Neural cell (in vitro differentiated cells): Measurements from ENCODE around the gene NCDN. TPM values are rescaled to one million over a fixed set of nuclear protein-coding genes. Genes with fewer than 3 reads are reported as not detected.

Experiments
- H2AFZ ChIP-seq: fragments of 200-600, 300-800 bp; sonication (generic), shearing (Covaris generic); 2 replicates; pipeline ENCODE4 v1.6.0; 2014; ENCODE audit warnings: low read depth, mild to moderate bottlenecking, antibody characterized with exemption, low read length, moderate library complexity
- H3F3A ChIP-seq: fragments of 200-600 bp; shearing (Covaris generic); 2 replicates; pipeline ENCODE4 v1.6.1; 2016; ENCODE audit warnings: mild to moderate bottlenecking, moderate library complexity, mixed read lengths, antibody characterized with exemption, low read length; ENCODE audit not compliant: insufficient read depth, poor library complexity, severe bottlenecking
- H3K27ac ChIP-seq: fragments of 200-600, 300-800 bp; sonication (generic), shearing (Covaris generic); 2 replicates; pipeline ENCODE4 v1.5.1; 2014; ENCODE audit warnings: mild to moderate bottlenecking, low read length, moderate library complexity
- H3K27me3 ChIP-seq: fragments of 300-800, 200-600 bp; sonication (generic), shearing (Covaris generic); 2 replicates; pipeline ENCODE4 v1.6.0; 2014; ENCODE audit warnings: mild to moderate bottlenecking, low read depth, low read length, moderate library complexity; ENCODE audit not compliant: insufficient read depth
- H3K36me3 ChIP-seq: fragments of 300-800, 200-600 bp; sonication (generic), shearing (Covaris generic); 2 replicates; pipeline ENCODE4 v1.5.1; 2014; ENCODE audit warnings: mild to moderate bottlenecking, antibody characterized with exemption, low read length, moderate library complexity; ENCODE audit not compliant: insufficient read depth
- H3K4me2 ChIP-seq: fragments of 300-800, 200-600 bp; sonication (generic), shearing (Covaris generic); 2 replicates; pipeline ENCODE4 v1.6.0; 2014; ENCODE audit warnings: mild to moderate bottlenecking, low read length
- H3K4me3 ChIP-seq: fragments of 300-800, 200-600 bp; sonication (generic), shearing (Covaris generic); 2 replicates; pipeline ENCODE4 v1.5.1; 2014; ENCODE audit warnings: mild to moderate bottlenecking, low read length, moderate library complexity
- H3K79me2 ChIP-seq: fragments of 200-600 bp; shearing (Covaris generic); replicated peaks from 2 replicates; pipeline ENCODE4 v1.6.0; 2014; ENCODE audit warnings: mild to moderate bottlenecking, low read length, moderate library complexity; ENCODE audit not compliant: insufficient read depth
- H3K9ac ChIP-seq: fragments of 300-800, 200-600 bp; sonication (generic), shearing (Covaris generic); 2 replicates; pipeline ENCODE4 v1.6.1; 2016; ENCODE audit warnings: mild to moderate bottlenecking, low read length, mixed read lengths
- H3K9me2 ChIP-seq: fragments of 200-600 bp; shearing (Covaris generic); 2 replicates; pipeline ENCODE4 v1.6.1; 2016; ENCODE audit warnings: mild to moderate bottlenecking, low read length, mixed read lengths; ENCODE audit not compliant: insufficient read depth
- H3K9me3 ChIP-seq: fragments of 200-600, 300-800 bp; sonication (generic), shearing (Covaris generic); 2 replicates; pipeline ENCODE4 v1.6.1; 2016; ENCODE audit warnings: mild to moderate bottlenecking, mixed run types, low read length, moderate library complexity, mixed read lengths
- H4K20me1 ChIP-seq: fragments of 200-600 bp; shearing (Covaris generic); 2 replicates; pipeline ENCODE4 v1.6.1; 2016; ENCODE audit warnings: mild to moderate bottlenecking, mixed run types; ENCODE audit not compliant: insufficient read depth
- CTCF ChIP-seq: fragments of 450-650 bp; IDR thresholded peaks from 2 replicates; pipeline ENCODE4 v1.5.1; 2014; ENCODE audit warnings: antibody characterized with exemption, mild to moderate bottlenecking, moderate library complexity; ENCODE audit not compliant: poor library complexity, severe bottlenecking
- EP300 ChIP-seq: fragments of 450-650 bp; conservative IDR thresholded peaks from 2 replicates; pipeline ENCODE4 v1.6.1; 2014; ENCODE audit warnings: antibody characterized with exemption, mild to moderate bottlenecking, moderate library complexity; ENCODE audit not compliant: poor library complexity, severe bottlenecking
- EZH2 ChIP-seq: fragments of 200-600, 300-800 bp; shearing (Covaris generic), sonication (generic); IDR thresholded peaks from 2 replicates; pipeline ENCODE4 v1.6.1; 2014; ENCODE audit warnings: antibody characterized with exemption, low read length, borderline replicate concordance, mild to moderate bottlenecking; ENCODE audit not compliant: insufficient read depth, poor library complexity, severe bottlenecking
- MXI1 ChIP-seq: fragments of 450-650 bp; conservative IDR thresholded peaks from 2 replicates; pipeline ENCODE4 v1.6.1; 2014; ENCODE audit warnings: antibody characterized with exemption, mild to moderate bottlenecking; ENCODE audit not compliant: poor library complexity, severe bottlenecking
- POLR2AphosphoS5 ChIP-seq: IDR thresholded peaks from 2 replicates; pipeline ENCODE4 v1.6.1; 2012
- RAD21 ChIP-seq: fragments of 450-650 bp; conservative IDR thresholded peaks from 2 replicates; pipeline ENCODE4 v1.6.1; 2014; ENCODE audit warnings: antibody characterized with exemption, mild to moderate bottlenecking, moderate library complexity
- REST ChIP-seq: IDR thresholded peaks from 2 replicates; pipeline ENCODE4 v1.6.1; 2012; ENCODE audit warnings: borderline replicate concordance
- SMC3 ChIP-seq: fragments of 450-650 bp; conservative IDR thresholded peaks from 2 replicates; pipeline ENCODE4 v1.6.1; 2014; ENCODE audit warnings: antibody characterized with exemption, mild to moderate bottlenecking, moderate library complexity; ENCODE audit not compliant: poor library complexity
- TAF1 ChIP-seq: IDR thresholded peaks from 2 replicates; pipeline ENCODE4 v1.6.1; 2012; ENCODE audit warnings: low read depth
- polyA plus RNA-seq: library from polyadenylated mRNA; depleted of rRNA; stranded (reverse); fragments of >200 nt; gene quantifications from 2 replicates; pipeline ENCODE4 v1.2.3, GENCODE V29; 2014

The NCDN gene
- polyA plus RNA-seq, 1 donor from 2014 or later: 66.1 TPM

- no peaks in the 10 kb centered on the region for H3K9me2 ChIP-seq
- H3K79me2 ChIP-seq: no peaks in the 10 kb centered on the region
- H3K4me2 ChIP-seq: no peak overlapping the region
- H3K36me3 ChIP-seq: no peaks in the 10 kb centered on the region
- H3F3A ChIP-seq: no peaks in the 10 kb centered on the region
- no peaks in the 10 kb centered on the region for H3K27me3 ChIP-seq
- H3K9ac ChIP-seq: no peak overlapping the region
- H4K20me1 ChIP-seq: no peaks in the 10 kb centered on the region
- TF ChIP-seq EZH2 (no peak), TAF1 (no peak)
- no peak overlapping the region for H3K4me3 ChIP-seq
- no peak overlapping the region for H3K27ac ChIP-seq
- H2AFZ ChIP-seq: no peak overlapping the region
- no peaks in the 10 kb centered on the region for H3K9me3 ChIP-seq
These were observed 12.6 kb upstream of the NCDN start for GRCh38 chr1:35544976-35545375.

- Histone ChIP-seq H3K79me2 (no peaks in the 10 kb centered on the region), H3K27ac (no peak overlapping the region), H3K9me3 (no peaks in the 10 kb centered on the region), H3K9me2 (no peaks in the 10 kb centered on the region), H3K9ac (no peak overlapping the region), H3K27me3 (no peaks in the 10 kb centered on the region), H4K20me1 (no peaks in the 10 kb centered on the region), H3K36me3 (no peaks in the 10 kb centered on the region), H3F3A (no peaks in the 10 kb centered on the region), H3K4me2 (no peak overlapping the region), H3K4me3 (no peak overlapping the region), H2AFZ (no peak overlapping the region)
- TF ChIP-seq EP300 (no peak), SMC3 (no peak), REST (no peak), TAF1 (no peak), MXI1 (no peak)
These were observed 11.0 kb upstream of the NCDN start for GRCh38 chr1:35546614-35547013.

- TF ChIP-seq TAF1 (no peak), REST (no peak), POLR2AphosphoS5 (no peak), RAD21 (no peak), CTCF (no peak), MXI1 (no peak), EZH2 (no peak)
- Histone ChIP-seq H3K9me3 (no peaks in the 10 kb centered on the region), H2AFZ (no peak overlapping the region), H3K4me3 (no peak overlapping the region), H3K9ac (no peak overlapping the region), H3K27ac (no peak overlapping the region), H3K79me2 (peaks cover 18% of the 10 kb centered on the region), H3K36me3 (peaks cover 4% of the 10 kb centered on the region), H3K9me2 (no peaks in the 10 kb centered on the region), H4K20me1 (no peaks in the 10 kb centered on the region), H3K4me2 (no peak overlapping the region), H3F3A (no peaks in the 10 kb centered on the region), H3K27me3 (no peaks in the 10 kb centered on the region)
These were observed 3.7 kb upstream of the NCDN start for GRCh38 chr1:35553851-35554250.
